Thymus (tissue), 11 donors: Measurements from ENCODE around the gene MYMK. TPM values are rescaled to one million over a fixed set of nuclear protein-coding genes. Genes with fewer than 3 reads are reported as not detected.

ENCODE experiments used
- DNase-seq, 9 donors: peaks; one replicate each; pipeline ENCODE4 v3.0.0-alpha.2; 2013; ENCODE audit warnings: low spot score in 9 of 9, low read depth in 6 of 9, missing footprints in 1 of 9
- H3K27ac ChIP-seq, 2 donors: one replicate each; pipeline ENCODE4 v1.5.1; 2013; ENCODE audit warnings: control low read depth in 1 of 2, low read depth in 1 of 2, low read length in 1 of 2, mild to moderate bottlenecking in 1 of 2, moderate library complexity in 1 of 2
- H3K27me3 ChIP-seq, 2 donors: one replicate each; pipeline ENCODE4 v1.5.1; 2013; ENCODE audit warnings: low read length in 1 of 2; ENCODE audit not compliant: control insufficient read depth in 2 of 2, insufficient read depth in 1 of 2
- H3K36me3 ChIP-seq, 2 donors: one replicate each; pipeline ENCODE4 v1.5.1; 2013; ENCODE audit warnings: low read length in 1 of 2, mild to moderate bottlenecking in 1 of 2, moderate library complexity in 1 of 2; ENCODE audit not compliant: control insufficient read depth in 2 of 2, insufficient read depth in 2 of 2
- H3K4me1 ChIP-seq, 2 donors: one replicate each; pipeline ENCODE4 v1.5.1; 2013; ENCODE audit warnings: low read length in 2 of 2; ENCODE audit not compliant: control insufficient read depth in 2 of 2, insufficient read depth in 2 of 2
- H3K4me3 ChIP-seq, 2 donors: one replicate each; pipeline ENCODE4 v1.5.1; 2013; ENCODE audit warnings: low read length in 2 of 2, control low read depth in 1 of 2, mild to moderate bottlenecking in 1 of 2
- H3K9me3 ChIP-seq, 2 donors: one replicate each; pipeline ENCODE4 v1.5.1; 2013; ENCODE audit warnings: low read length in 1 of 2, mild to moderate bottlenecking in 1 of 2; ENCODE audit not compliant: control insufficient read depth in 2 of 2, insufficient read depth in 1 of 2
- WGBS: extraction: QIAGEN DNeasy Blood & Tissue Kit; methylation state at CpG from one replicate; pipeline ENCODE4 v1.1.7; 2013; 5-methylcytosine and 5-hydroxymethylcytosine counted together
- polyA plus RNA-seq: library from polyadenylated mRNA; stranded (reverse); fragments of 200-250 nt; gene quantifications from one replicate; pipeline ENCODE4 v1.2.3, GENCODE V29; 2013
- total RNA-seq: library from RNA; stranded (reverse); fragments of 120-200 nt; gene quantifications from one replicate; pipeline ENCODE4 v1.2.4, GENCODE V29; 2013
- donor health status: healthy.

The MYMK gene
- total and polyA plus RNA-seq, 2 donors, result 0.39 to 0.47 TPM

DNA sequence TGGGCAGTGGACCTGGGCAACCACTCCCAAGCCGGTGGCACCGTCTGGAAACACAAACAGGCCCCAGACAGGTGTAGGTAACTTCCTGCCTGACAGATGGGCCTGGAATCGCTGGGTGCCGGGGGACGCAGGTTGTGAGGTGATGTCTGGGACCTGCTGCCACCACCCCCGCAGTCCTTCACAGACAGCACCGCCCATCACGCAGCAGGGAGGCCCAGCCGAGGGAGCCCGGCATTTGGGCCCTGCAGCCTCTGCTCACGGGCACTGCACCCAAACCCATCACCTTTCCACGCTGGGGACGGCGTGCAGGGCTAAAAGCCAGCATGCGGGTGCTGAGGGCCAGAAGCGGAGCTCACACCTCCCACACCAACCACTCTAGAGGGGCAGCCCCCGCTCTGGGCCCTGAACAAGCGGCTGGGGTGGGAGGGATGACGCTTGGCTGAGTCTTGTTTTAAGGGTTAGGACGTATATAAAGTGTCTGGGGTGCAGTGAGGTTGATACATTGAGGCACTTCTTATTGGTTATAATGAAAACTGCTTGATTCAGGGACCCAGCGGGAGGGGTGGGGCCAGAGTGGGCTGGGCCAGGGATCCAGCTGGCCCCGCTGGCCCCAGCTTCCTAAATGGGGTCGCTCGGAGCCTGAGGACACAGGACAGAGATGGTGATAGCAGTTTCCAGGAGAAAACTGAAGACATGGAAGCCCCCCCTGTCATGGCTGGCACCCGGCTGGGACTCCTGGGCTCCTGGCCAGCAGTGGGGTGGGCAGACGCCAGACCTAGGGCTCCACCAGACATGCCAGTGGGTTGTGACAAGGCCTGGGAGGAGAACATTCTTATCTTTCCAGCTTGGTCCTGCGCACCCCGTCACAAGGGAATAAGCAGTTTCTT is 11.3 kb downstream of the MYMK start:
- DNase-seq, result no peak
- Histone ChIP-seq H3K27ac (no peak overlapping the region), H3K4me3 (no peak overlapping the region), H3K27me3 (no peaks in the 10 kb centered on the region), H3K4me1 (peaks cover 3 to 39% of the 10 kb centered on the region in 2 donors), H3K9me3 (peaks cover 0 to 3% of the 10 kb centered on the region in 2 donors), H3K36me3 (no peaks in the 10 kb centered on the region)
- WGBS, result 94% methylated on average over 28 of the region's 28 CpGs

DNA sequence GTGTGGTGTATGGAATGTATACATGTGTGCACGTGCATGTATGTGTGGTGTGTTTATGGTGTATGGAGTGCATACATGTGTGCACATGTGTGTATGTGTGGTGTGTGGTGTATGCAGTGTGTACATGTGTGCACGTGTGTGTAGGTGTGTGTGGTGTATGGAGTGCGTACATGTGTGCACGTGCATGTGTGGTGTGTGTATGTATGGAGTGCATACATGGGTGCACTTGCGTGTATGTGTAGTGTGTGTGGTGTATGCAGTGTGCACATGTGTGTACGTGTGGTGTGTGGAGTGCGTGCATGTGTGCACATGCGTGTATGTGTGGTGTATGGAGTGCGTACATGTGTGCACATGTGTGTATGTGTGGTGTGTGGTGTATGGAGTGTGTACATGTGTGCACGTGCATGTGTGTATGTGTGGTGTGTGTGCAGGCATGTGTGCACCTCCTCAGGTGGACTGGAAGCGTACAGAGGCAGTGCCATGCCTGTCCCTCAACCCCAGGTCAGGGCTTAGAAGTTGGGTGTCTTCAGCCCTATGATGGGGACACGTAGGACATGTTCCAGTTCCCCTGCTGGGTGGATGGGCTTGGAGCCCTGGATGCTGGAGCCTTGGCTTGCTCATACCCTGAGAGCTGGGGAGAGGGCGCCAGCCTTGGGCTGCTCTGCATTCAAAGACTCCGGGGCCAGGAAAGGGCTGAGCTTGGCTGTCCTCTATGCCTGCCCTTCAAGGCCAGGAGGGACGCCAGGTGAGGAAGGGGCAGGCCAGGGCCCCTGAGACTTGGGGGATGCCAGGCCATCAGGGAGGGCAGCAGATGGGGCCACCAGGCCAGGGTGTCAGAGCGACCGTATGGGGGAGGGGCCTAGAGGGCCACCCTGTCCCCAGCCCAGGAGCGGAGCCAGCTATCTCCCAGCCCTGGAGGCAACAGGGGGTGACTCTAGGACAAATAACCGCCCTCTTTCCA is 12.2 kb downstream of the MYMK start:
- no peaks in the 10 kb centered on the region for H3K27me3 ChIP-seq
- DNase-seq, result no peak
- H3K4me1 ChIP-seq, result peaks cover 3 to 42% of the 10 kb centered on the region in 2 donors
- H3K27ac ChIP-seq, result no peak overlapping the region
- 98% methylated on average over 19 of the region's 19 CpGs for WGBS
- no peaks in the 10 kb centered on the region for H3K36me3 ChIP-seq
- no peak overlapping the region for H3K4me3 ChIP-seq
- H3K9me3 ChIP-seq, result no peaks in the 10 kb centered on the region

DNA sequence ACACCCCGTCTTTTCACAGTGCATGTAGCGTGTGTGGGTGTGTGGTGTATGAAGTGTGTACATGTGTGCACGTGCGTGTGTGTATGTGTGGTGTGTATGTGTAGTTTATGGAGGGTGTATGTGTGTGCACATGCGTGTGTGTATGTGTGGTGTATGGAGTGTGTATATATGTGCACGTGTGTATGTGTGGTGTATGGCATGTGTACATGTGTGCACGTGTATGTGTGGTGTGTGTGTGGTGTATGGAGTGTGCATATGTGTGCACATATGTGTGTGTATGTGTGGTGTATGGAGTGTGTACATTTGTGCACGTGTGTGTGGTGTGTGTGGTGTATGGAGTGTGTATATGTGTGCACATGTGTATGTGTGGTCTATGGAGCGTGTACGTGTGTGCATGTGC is 13.2 kb downstream of the MYMK start:
- Histone ChIP-seq H3K4me1 (peaks cover 3 to 42% of the 10 kb centered on the region in 2 donors), H3K27ac (no peak overlapping the region), H3K36me3 (no peaks in the 10 kb centered on the region), H3K4me3 (no peak overlapping the region), H3K9me3 (no peaks in the 10 kb centered on the region), H3K27me3 (no peaks in the 10 kb centered on the region)
- no peak for DNase-seq
- 90% methylated on average over 10 of the region's 10 CpGs for WGBS

DNA sequence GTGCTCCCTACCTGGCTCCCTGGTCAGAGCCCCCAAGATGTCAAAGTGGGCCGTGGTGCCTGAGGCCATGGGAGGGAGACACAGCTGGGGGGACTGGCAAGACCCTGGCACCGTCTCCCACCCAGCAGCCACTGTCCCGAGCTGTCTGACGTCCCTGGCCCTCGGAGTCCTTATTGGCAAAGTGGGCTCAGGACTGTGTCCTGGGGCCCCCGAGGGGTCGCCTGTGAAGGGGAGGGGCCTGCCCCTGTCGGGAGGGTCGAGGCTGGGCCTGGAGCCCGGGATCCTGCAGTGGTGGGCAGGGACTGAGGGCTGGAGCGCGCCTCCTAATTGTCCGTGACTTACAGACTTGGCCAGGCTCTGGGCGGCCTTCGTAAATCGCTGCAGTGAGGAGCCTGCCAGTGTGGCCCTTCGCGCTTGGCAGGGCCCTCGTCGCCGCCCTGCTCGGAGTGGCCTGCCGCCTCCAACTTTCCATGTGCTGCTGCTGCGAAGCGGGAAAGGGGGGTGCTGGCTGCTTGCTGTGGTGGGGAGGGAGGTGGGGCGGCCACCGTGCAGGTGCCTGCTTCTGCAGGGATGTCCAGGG is 13.7 kb downstream of the MYMK start:
- Histone ChIP-seq H3K4me1 (peaks cover 3 to 42% of the 10 kb centered on the region in 2 donors), H3K27ac (no peak overlapping the region), H3K36me3 (no peaks in the 10 kb centered on the region), H3K4me3 (no peak overlapping the region), H3K9me3 (no peaks in the 10 kb centered on the region), H3K27me3 (no peaks in the 10 kb centered on the region)
- DNase-seq, result no peak
- WGBS, result 96% methylated on average over 27 of the region's 27 CpGs

DNA sequence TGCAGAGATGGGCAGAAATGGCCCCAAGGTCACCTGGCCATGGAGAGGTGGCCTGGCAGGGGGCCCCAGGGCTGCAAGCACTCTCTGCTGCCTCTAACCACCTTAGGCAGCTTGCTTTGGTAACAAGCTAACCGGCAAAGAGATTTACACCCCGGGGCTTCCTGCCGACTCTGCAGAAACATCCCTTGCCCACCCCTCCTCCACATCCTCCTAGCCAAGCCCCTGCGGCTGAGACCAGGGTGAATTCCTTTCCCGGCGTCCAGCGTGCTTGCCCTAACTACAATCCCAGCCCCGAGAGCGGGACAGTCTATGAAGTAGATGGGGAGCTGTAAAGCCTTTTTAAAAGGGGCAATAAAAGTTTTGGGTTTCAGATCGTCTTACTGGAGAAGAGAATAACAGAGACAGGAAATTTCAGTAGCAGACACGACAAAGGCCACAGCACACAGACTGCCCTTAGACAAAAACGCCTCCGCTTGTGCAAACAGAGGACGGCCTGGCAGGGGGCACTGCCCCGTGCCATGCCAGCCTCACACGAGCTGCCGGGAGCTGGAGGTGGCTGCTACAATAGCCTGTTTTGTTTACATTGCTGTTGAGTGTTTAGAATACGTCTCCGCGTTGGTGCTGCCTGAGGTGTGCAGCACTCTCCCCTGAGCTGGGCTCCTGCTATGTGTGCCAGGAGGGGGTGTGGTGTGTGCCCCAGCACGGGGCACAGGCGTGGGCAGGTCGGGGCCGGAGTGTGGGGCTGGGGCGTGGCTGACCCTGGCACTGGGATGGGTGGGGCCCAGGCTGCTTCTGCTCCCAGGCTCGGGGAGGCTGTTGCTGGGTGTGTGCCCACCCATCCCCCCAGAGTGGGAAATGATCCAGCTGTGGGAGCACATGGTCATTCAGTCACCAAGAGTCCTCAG is 15.3 kb downstream of the MYMK start:
- Histone ChIP-seq H3K36me3 (no peaks in the 10 kb centered on the region), H3K4me1 (peaks cover 3 to 28% of the 10 kb centered on the region in 2 donors), H3K4me3 (no peak overlapping the region), H3K27ac (peak overlapping the region; percentile 81 to 89), H3K9me3 (no peaks in the 10 kb centered on the region), H3K27me3 (no peaks in the 10 kb centered on the region)
- DNase-seq, result peak in 4 of 9 donors; percentile 39 to 79 (median 48)
- WGBS, result 24% methylated on average over 26 of the region's 26 CpGs

DNA sequence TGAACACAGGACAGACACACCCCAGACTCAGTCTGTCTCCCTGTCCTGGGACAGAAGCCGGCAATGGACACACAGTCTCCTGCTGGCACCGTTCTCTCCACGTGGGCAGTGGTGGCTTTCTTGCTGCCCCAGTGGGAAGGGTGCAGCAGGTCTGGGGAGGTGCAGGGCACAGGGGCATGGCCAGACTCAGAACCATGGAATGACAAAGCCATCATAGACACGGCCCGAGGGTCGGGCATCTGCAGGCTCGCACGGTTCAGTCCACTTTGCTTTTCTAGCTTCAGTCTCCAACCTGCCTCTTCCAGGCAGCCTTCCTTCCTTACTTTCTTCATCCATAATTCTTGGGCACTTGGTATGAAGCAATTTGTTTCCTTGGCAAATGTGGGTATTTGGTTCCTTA is 16.7 kb downstream of the MYMK start:
- 98% methylated on average over 8 of the region's 8 CpGs for WGBS
- H3K27ac ChIP-seq, result no peak overlapping the region
- no peak for DNase-seq

DNA sequence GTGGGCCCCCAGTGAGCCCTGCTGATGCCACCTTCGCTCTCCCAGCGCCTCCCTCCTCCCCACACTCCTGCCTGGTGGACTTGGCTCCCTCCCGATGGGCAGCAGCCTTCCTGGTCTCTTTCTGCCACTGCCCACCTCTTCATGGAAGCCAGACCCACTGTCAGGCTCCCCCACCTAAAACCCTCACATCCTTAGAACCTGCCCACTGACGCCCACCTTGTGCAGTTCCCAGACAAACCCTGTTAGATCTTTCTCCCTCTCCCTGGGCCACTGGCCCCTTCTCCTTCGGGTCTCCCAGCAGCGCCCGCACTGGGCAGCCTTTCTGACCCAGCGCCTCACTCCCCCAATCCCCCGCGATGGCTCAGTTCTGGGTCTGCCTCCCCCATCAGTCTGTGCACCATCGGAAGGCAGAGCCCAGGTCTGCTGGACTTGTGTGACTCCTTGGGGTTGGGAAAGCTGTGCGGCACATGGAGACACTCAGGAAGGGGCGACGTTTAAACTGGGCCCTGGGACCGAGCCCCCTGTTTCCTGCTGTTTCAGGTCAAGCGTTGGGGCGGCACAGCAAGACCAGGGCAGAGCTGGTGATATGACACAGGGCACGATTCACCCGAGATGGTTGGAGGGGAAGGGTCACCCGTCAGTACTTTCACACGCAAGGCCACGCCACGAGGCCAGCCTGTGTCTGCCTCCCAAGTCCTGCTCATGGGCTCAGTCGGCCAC is 17.4 kb downstream of the MYMK start:
- H3K4me1 ChIP-seq, result peaks cover 3 to 17% of the 10 kb centered on the region in 2 donors
- no peak overlapping the region for H3K4me3 ChIP-seq
- WGBS, result 97% methylated on average over 24 of the region's 24 CpGs
- no peaks in the 10 kb centered on the region for H3K27me3 ChIP-seq
- H3K36me3 ChIP-seq, result no peaks in the 10 kb centered on the region
- no peak overlapping the region for H3K27ac ChIP-seq
- DNase-seq, result no peak
- H3K9me3 ChIP-seq, result no peaks in the 10 kb centered on the region

More for the DNA sequence above, 16.7 kb downstream of the MYMK start:
- Histone ChIP-seq H3K36me3 (no peaks in the 10 kb centered on the region), H3K9me3 (no peaks in the 10 kb centered on the region), H3K4me1 (peaks cover 3 to 19% of the 10 kb centered on the region in 2 donors), H3K4me3 (no peak overlapping the region), H3K27me3 (no peaks in the 10 kb centered on the region)

DNA sequence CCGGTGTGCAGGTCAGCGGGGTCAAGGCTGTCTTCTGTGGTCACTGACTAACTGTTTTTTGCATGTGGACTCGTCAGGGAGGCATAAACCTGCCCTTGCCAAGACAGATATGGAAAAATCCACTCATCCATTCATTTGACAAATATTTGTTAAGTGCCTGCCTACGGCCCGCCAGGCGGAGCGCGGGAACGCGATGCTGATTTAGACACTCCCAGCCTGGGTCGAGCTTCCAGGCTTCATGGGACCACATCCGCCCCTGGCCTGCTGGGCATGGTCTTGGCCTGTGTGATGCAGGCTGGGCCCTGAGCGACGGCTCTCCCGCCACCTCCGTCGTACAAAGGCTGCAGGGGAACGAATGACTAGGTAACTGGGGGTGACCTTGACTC is 18.1 kb downstream of the MYMK start:
- Histone ChIP-seq H3K9me3 (no peaks in the 10 kb centered on the region), H3K36me3 (no peaks in the 10 kb centered on the region), H3K27me3 (no peaks in the 10 kb centered on the region), H3K4me3 (no peak overlapping the region), H3K27ac (no peak overlapping the region), H3K4me1 (peaks cover 3 to 17% of the 10 kb centered on the region in 2 donors)
- no peak for DNase-seq
- 96% methylated on average over 18 of the region's 18 CpGs for WGBS
